Nephron (organoid): ENCODE results near the gene SH3BP5.

Source experiments
- H3K27ac Mint-ChIP-seq, 3 experiments: 2 replicates each; pipeline ENCODE4 v1.8.0; 2020; ENCODE audit warnings: mixed read lengths in 3 of 3, mild to moderate bottlenecking in 2 of 3, moderate library complexity in 1 of 3
- H3K27me3 Mint-ChIP-seq: 2 replicates; pipeline ENCODE4 v1.8.0; 2021; ENCODE audit warnings: low read depth, mild to moderate bottlenecking, moderate library complexity, mixed read lengths
- H3K36me3 Mint-ChIP-seq: 2 replicates; pipeline ENCODE4 v1.8.0; 2020; ENCODE audit warnings: low read depth, mixed read lengths
- H3K4me1 Mint-ChIP-seq: 2 replicates; pipeline ENCODE4 v1.8.0; 2020; ENCODE audit warnings: mixed read lengths
- H3K4me3 Mint-ChIP-seq, 3 experiments: 2 replicates each; pipeline ENCODE4 v1.8.0; 2020; ENCODE audit warnings: mild to moderate bottlenecking in 3 of 3, mixed read lengths in 3 of 3, moderate library complexity in 2 of 3
- H3K9me3 Mint-ChIP-seq: 2 replicates; pipeline ENCODE4 v1.8.0; 2020; ENCODE audit warnings: mixed read lengths
- CTCF ChIP-seq, 3 experiments: fragments of 200-600 bp; sonication (generic); IDR thresholded peaks; one replicate each; pipeline ENCODE4 v1.5.0; 2021; ENCODE audit warnings: antibody characterized with exemption in 3 of 3; ENCODE audit not compliant: unreplicated experiment in 3 of 3

SH3BP5 gene

GRCh38 chr3:15279205-15279604, 53.2 kb downstream of the SH3BP5 start:
- Mint-ChIP-seq H3K4me1 (peaks cover 3% of the 10 kb centered on the region), H3K9me3 (no peaks in the 10 kb centered on the region), H3K27ac (no peak overlapping the region), H3K4me3 (no peak overlapping the region), H3K36me3 (no peaks in the 10 kb centered on the region), H3K27me3 (no peaks in the 10 kb centered on the region)
- TF ChIP-seq CTCF (IDR thresholded peaks at IDR 0.05; ENCODE audit: unreplicated experiment in 3 of 3), result no peak

GRCh38 chr3:15277861-15278500, 54.4 kb downstream of the SH3BP5 start:
- no peaks in the 10 kb centered on the region for H3K27me3 Mint-ChIP-seq
- TF ChIP-seq CTCF (IDR thresholded peaks at IDR 0.05; ENCODE audit: unreplicated experiment in 3 of 3), result no peak
- no peak overlapping the region for H3K4me3 Mint-ChIP-seq
- no peaks in the 10 kb centered on the region for H3K9me3 Mint-ChIP-seq
- H3K27ac Mint-ChIP-seq, result no peak overlapping the region
- H3K36me3 Mint-ChIP-seq, result no peaks in the 10 kb centered on the region
- H3K4me1 Mint-ChIP-seq, result peaks cover 7% of the 10 kb centered on the region

DNA sequence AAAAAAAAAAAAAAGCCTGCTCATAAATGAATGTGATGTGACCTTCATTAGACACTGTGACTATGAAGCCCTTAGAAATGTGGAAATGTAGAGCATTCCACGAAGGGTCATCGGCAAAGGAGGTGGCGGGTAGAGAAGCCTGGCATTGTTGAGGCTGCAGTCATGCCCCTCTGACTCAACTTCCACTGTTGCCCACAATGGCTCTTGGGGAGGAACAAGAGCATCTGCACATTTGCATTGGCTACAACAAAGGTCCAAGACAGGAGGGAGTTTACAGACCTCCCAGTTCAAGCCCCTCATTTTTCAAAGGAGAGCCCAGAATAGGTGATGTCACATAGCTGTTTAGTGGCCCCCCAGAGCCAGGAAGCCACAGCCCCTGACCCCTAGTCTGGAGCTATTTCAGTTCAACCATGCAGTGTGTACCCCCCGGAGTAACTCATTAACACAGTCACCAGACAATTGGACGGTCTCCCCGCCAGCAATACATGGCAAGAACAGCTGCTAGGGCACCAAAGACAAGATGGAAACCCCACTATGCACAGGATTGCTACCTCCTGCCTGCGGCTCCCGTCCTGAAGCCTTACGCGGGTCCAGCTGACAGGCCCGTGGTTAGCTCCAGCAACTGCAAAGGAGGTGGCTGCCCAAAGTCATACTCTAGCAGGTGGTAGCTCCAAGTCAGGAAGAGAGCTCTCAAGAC, 56.2 kb downstream of the SH3BP5 start:
- peaks cover 7% of the 10 kb centered on the region for H3K4me1 Mint-ChIP-seq
- no peaks in the 10 kb centered on the region for H3K36me3 Mint-ChIP-seq
- H3K27me3 Mint-ChIP-seq, result no peaks in the 10 kb centered on the region
- TF ChIP-seq CTCF (IDR thresholded peaks at IDR 0.05; ENCODE audit: unreplicated experiment in 3 of 3), result no peak
- no peak overlapping the region for H3K4me3 Mint-ChIP-seq
- peak overlapping the region in 1 of 3 experiments; percentile 1 for H3K27ac Mint-ChIP-seq
- no peaks in the 10 kb centered on the region for H3K9me3 Mint-ChIP-seq

DNA sequence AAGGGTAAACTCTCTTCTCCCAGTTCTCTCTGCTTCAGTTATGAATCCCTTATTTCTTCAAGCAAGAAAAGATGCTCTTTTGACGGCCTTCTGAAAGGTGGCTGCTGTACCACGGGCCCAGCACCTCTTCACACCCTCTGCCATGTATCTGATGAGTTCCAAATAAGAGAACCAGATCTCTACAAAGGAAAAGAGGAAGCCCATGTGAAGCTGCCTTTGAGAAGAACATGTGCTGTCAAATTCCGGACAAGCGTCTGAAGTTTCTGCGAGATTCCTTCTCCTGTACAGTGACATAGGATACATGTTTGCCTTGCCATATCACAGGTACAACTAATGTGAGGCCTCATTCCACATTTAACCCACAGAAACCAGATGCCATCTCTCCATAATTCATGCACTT, 59.2 kb downstream of the SH3BP5 start:
- H3K36me3 Mint-ChIP-seq, result no peaks in the 10 kb centered on the region
- no peaks in the 10 kb centered on the region for H3K27me3 Mint-ChIP-seq
- H3K27ac Mint-ChIP-seq, result peak overlapping the region in 1 of 3 experiments; percentile 41
- no peak for TF ChIP-seq CTCF (IDR thresholded peaks at IDR 0.05; ENCODE audit: unreplicated experiment in 3 of 3)
- peaks cover 14% of the 10 kb centered on the region for H3K4me1 Mint-ChIP-seq
- H3K4me3 Mint-ChIP-seq, result no peak overlapping the region
- H3K9me3 Mint-ChIP-seq, result no peaks in the 10 kb centered on the region

DNA sequence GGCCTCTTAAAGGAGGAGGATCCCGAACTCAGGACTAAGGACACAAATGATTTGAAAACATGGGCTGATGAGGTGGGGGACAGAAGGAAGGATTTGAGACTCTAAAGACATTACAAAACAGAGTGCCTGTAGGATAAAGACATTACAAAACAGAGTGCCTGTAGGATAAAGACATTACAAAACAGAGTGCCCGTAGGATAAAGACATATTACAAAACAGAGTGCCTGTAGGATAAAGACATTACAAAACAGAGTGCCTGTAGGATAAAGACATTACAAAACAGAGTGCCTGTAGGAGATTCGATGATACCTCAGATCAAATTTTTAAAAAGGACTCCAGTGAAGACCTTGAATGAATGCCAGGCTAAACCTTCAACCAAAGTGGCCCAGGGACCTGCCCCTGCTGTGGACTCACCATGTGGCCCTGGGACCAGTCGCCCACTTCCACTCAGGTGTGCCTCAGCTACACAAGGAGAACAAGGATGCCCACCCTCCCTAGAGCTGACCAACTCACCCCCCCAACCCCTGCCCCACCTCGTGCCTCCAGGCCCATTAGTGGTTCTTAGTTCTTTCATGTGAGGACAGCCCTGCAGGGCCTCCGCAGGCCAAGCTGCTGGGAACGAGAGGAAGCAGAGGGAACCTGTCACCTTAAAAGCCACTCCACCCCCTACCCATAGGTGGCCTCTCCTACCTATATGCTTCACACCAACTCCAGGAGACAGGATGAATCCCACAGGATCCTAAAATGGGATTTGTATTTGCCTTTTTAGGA, 59.8 kb downstream of the SH3BP5 start:
- H3K27me3 Mint-ChIP-seq, result no peaks in the 10 kb centered on the region
- H3K4me3 Mint-ChIP-seq, result no peak overlapping the region
- no peaks in the 10 kb centered on the region for H3K36me3 Mint-ChIP-seq
- H3K27ac Mint-ChIP-seq, result no peak overlapping the region
- H3K4me1 Mint-ChIP-seq, result peaks cover 20% of the 10 kb centered on the region
- no peak for TF ChIP-seq CTCF (IDR thresholded peaks at IDR 0.05; ENCODE audit: unreplicated experiment in 3 of 3)
- no peaks in the 10 kb centered on the region for H3K9me3 Mint-ChIP-seq
